ENCODE results near the gene FLOT1. TPM values are rescaled to one million over a fixed set of nuclear protein-coding genes. Genes with fewer than 3 reads are reported as not detected.

The FLOT1 gene
- total and polyA plus RNA-seq, 9 of the 15 experiments (the other 6 are each of a cell fraction or from before 2014, with no cell fraction given): 11.7 to 149 (median 118) TPM

- TF ChIP-seq AFF1 (IDR thresholded peaks at IDR 0.05; ENCODE audit: low read depth in 1 of 2, partially characterized antibody in 2 of 2) (peak; percentile 73 to 93), IRF2 (CRISPR knock-in tag; IDR thresholded peaks at IDR 0.05) (no peak), CHCHD3 (CRISPR knock-in tag; IDR thresholded peaks at IDR 0.05) (no peak), JUND (IDR thresholded peaks at IDR 0.05; ENCODE audit: borderline replicate concordance, low read depth, low read length) (peak; percentile 99), JUND (tag; IDR thresholded peaks at IDR 0.05; ENCODE audit: borderline replicate concordance, low read depth, low read length) (peak; percentile 98), HOXB6 (CRISPR knock-in tag; IDR thresholded peaks at IDR 0.05; ENCODE audit: borderline replicate concordance) (no peak; the same call in 1 of the 2 replicates), KLF16 (IDR thresholded peaks at IDR 0.05) (peak; percentile 77), MED1 (CRISPR knock-in tag; IDR thresholded peaks at IDR 0.05; ENCODE audit: borderline replicate concordance) (no peak), NR2C1 (IDR thresholded peaks at IDR 0.05) (no peak; the same call in 1 of the 2 replicates), NR2C1 (tag; IDR thresholded peaks at IDR 0.05) (peak; percentile 53; the same call in 1 of the 2 replicates), CBX1 (IDR thresholded peaks at IDR 0.05; ENCODE audit: low read depth) (no peak), KDM4B (IDR thresholded peaks at IDR 0.05; ENCODE audit: borderline replicate concordance in 2 of 2, low read depth in 1 of 2) (peak in 1 of 2 experiments; percentile 27; a peak in 1 of 4 replicates), ADNP (tag; IDR thresholded peaks at IDR 0.05) (no peak; the same call in 1 of the 2 replicates), ASH1L (IDR thresholded peaks at IDR 0.05; ENCODE audit: borderline replicate concordance, low read depth, partially characterized antibody) (no peak), MIER1 (IDR thresholded peaks at IDR 0.05; ENCODE audit: low read depth) (no peak), ZNF695 (CRISPR knock-in tag; IDR thresholded peaks at IDR 0.05) (no peak), SNAPC5 (CRISPR knock-in tag; IDR thresholded peaks at IDR 0.05) (no peak), TAF9B (IDR thresholded peaks at IDR 0.05; ENCODE audit: partially characterized antibody) (peak; percentile 75), MAFF (IDR thresholded peaks at IDR 0.05; ENCODE audit: low read length) (no peak), FOXM1 (IDR thresholded peaks at IDR 0.05; ENCODE audit: low read depth) (no peak; the same call in none of the 2 replicates), FOXM1 (CRISPR knock-in tag; IDR thresholded peaks at IDR 0.05; ENCODE audit: low read depth) (no peak), MYNN (IDR thresholded peaks at IDR 0.05) (no peak; the same call in 1 of the 2 replicates), MYNN (CRISPR knock-in tag; IDR thresholded peaks at IDR 0.05) (no peak), HDAC2 (IDR thresholded peaks at IDR 0.05) (peak; percentile 84; the same call in 1 of the 2 replicates)
- TF ChIP-seq, protein P1, sequence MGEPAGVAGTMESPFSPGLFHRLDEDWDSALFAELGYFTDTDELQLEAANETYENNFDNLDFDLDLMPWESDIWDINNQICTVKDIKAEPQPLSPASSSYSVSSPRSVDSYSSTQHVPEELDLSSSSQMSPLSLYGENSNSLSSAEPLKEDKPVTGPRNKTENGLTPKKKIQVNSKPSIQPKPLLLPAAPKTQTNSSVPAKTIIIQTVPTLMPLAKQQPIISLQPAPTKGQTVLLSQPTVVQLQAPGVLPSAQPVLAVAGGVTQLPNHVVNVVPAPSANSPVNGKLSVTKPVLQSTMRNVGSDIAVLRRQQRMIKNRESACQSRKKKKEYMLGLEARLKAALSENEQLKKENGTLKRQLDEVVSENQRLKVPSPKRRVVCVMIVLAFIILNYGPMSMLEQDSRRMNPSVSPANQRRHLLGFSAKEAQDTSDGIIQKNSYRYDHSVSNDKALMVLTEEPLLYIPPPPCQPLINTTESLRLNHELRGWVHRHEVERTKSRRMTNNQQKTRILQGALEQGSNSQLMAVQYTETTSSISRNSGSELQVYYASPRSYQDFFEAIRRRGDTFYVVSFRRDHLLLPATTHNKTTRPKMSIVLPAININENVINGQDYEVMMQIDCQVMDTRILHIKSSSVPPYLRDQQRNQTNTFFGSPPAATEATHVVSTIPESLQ (CRISPR knock-in tag; IDR thresholded peaks at IDR 0.05): no peak
These were observed 26.8 kb upstream of the FLOT1 start (continued) for GRCh38 chr6:30769088-30769852.
